Measurements from ENCODE around the gene ARHGAP10.

ARHGAP10 gene

DNA sequence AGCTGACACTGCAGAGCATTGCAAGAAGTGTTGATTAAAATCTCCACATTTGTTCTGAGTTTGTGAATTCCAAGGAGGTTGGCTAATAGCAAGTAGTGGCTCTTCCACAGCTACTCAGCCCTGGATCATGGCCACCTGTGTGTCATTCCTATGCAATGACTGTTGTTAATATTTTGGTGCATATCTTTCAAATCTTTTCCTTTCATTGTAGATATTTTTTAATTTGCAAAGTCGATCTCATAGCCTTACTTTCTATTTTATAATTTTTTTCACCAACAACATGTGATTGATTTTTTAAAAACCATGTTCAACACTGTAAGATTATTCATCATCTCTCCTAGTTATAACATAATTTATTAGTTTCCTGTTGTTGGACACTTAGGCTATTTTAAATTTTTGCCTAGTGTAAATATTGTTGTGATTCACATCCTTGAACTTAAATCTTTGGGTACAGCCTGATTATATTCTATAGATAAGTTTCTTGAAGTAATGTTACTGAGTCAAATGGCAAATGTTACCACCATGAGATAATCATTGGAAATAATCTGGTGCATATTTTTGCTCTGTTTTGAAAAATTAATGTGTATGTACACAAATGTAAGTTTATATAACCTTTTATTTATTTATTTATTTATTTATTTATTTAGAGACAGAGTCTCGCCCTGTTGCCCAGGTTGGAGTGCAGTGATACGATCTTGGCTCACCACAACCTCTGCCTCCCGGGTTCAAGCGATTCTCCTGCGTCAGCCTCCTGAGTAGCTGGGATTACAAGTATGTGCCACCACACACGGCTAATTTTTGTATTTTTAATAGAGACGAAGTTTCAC is 17.1 kb upstream of the ARHGAP10 start:
- peak overlapping the region; percentile 59; the same call in 1 of the 2 replicates for H3K27ac ChIP-seq
- CTCF ChIA-PET = interaction anchor here (0.9 kb wide), 1 partner anchor 151 kb away, joined by 3 read pairs; no protein-coding TSS in a partner anchor
- TF ChIP-seq, protein P1, sequence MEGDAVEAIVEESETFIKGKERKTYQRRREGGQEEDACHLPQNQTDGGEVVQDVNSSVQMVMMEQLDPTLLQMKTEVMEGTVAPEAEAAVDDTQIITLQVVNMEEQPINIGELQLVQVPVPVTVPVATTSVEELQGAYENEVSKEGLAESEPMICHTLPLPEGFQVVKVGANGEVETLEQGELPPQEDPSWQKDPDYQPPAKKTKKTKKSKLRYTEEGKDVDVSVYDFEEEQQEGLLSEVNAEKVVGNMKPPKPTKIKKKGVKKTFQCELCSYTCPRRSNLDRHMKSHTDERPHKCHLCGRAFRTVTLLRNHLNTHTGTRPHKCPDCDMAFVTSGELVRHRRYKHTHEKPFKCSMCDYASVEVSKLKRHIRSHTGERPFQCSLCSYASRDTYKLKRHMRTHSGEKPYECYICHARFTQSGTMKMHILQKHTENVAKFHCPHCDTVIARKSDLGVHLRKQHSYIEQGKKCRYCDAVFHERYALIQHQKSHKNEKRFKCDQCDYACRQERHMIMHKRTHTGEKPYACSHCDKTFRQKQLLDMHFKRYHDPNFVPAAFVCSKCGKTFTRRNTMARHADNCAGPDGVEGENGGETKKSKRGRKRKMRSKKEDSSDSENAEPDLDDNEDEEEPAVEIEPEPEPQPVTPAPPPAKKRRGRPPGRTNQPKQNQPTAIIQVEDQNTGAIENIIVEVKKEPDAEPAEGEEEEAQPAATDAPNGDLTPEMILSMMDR (conservative IDR thresholded peaks at IDR 0.05; ENCODE audit: low read depth) = no peak
- POLR2A ChIA-PET (ENCODE audit: low non-redundant PET) = no interaction called here
- peak; percentile 66 for DNase-seq (ENCODE audit: low spot score)

DNA sequence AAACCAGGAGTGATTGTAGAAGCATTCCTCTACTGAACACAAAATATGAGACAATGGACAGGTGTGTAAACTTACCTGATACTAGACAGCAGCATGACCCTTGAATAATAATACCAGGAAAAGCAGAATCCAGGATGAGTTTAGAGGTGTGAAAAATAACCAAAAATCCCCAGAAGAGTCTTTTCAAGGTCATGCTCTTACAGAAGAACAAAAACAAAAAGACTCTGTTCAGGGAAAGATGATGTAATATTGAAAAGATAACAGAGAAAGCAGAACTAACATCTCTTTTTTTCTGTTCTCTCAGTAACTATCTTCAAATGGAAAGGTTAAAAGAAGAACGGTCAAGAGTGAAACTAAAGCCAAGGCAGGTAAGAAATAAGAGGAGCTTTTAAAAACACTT is 14.0 kb upstream of the ARHGAP10 start:
- ChIA-PET POLR2A (ENCODE audit: low non-redundant PET) (interaction anchor here (0.6 kb wide), 1 partner anchor 131 kb away, joined by 9 read pairs; no protein-coding TSS in a partner anchor), CTCF (no interaction called here)
- H3K27ac ChIP-seq = no peak overlapping the region
- no peak for DNase-seq (ENCODE audit: low spot score)
- TF ChIP-seq, protein P1 (conservative IDR thresholded peaks at IDR 0.05; ENCODE audit: low read depth) = no peak

DNA sequence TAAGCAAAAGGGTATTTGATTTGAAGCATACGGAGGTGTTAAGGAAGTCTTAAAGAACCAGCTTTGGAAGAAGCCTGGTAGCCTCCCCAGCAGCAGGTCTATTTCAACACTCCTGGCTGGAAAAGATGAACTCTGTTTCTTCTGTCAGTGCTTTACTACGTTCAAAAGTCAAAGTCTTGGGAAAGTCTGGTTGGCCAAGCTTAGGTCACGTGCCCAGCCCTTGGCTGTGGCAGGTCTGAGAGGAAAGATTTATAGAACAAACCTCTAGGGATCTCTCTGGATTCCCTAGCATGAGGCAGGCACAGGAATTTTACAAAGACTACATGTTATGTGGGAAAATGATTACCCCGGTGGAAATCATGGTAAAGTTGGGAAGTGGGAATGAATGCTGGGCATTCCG is 8.6 kb upstream of the ARHGAP10 start:
- CTCF ChIA-PET = no interaction called here
- no peak overlapping the region for H3K27ac ChIP-seq
- no peak for DNase-seq (ENCODE audit: low spot score)
- POLR2A ChIA-PET (ENCODE audit: low non-redundant PET) = no interaction called here
- TF ChIP-seq, protein P1 (conservative IDR thresholded peaks at IDR 0.05; ENCODE audit: low read depth) = no peak

DNA sequence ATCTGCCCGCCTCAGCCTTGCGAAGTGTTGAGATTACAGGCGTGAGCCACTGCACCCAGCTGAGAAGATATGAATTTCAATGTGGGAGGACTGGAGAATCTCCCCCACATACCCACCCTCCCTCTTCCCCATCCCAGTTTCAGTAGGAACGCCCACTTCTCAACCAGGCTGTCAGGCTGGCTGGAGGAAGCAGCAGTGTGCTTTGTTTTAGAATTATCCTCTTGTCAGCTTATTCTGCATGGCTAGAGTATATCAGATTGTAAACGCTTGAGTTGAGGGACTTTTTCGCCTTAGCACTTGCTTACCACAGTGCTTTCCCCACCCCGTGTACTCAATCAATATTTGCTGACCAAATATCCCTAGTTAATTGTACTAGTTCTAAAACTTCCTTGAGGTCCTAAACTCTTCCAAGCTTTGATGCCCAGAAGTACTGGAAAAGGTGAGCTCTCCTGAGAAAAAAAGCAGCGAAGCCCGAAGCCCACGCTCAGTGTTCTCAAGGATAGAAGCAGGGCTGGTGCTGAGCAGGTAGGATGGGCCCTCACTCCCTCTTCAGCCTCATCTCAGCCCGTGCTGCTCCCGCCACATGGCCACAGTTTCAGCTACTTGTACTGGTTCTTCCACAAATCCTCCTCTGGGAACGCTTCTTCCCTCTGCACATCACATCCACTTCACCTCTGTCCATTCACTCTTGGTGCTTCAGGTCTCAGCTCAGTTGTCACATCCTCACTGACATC is 7.3 kb upstream of the ARHGAP10 start:
- CTCF ChIA-PET = interaction anchor here (0.9 to 1.6 kb wide), 3 partner anchors 142 to 143 kb away, joined by 3 to 4 read pairs (median 4); no protein-coding TSS in a partner anchor
- POLR2A ChIA-PET (ENCODE audit: low non-redundant PET) = no interaction called here
- no peak for DNase-seq (ENCODE audit: low spot score)
- H3K27ac ChIP-seq = no peak overlapping the region
- TF ChIP-seq, protein P1 (conservative IDR thresholded peaks at IDR 0.05; ENCODE audit: low read depth) = no peak

DNA sequence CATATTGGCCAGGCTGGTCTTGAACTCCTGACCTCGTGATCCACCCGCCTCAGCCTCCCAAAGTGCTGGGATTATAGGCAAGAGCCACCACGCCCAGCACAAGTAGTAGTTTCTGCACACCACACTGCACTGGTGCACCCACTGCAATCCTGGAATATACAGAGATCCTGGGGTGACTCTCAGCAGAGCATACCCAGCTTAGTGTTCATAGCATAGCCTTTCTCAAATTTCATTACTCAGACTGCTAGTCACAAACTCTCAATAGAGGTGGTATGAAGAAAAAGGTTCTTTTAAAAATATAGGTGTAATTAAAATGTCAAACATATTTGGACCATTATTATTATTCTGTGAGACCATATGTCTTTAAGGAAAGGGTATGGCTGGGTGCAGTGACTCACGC is 6.2 kb upstream of the ARHGAP10 start:
- ChIA-PET POLR2A (ENCODE audit: low non-redundant PET) (no interaction called here), CTCF (interaction anchor here (1.6 kb wide), 1 partner anchor 141 kb away, joined by 4 read pairs; no protein-coding TSS in a partner anchor)
- H3K27ac ChIP-seq = no peak overlapping the region
- TF ChIP-seq, protein P1 (conservative IDR thresholded peaks at IDR 0.05; ENCODE audit: low read depth) = no peak
- DNase-seq (ENCODE audit: low spot score) = peak; percentile 37

DNA sequence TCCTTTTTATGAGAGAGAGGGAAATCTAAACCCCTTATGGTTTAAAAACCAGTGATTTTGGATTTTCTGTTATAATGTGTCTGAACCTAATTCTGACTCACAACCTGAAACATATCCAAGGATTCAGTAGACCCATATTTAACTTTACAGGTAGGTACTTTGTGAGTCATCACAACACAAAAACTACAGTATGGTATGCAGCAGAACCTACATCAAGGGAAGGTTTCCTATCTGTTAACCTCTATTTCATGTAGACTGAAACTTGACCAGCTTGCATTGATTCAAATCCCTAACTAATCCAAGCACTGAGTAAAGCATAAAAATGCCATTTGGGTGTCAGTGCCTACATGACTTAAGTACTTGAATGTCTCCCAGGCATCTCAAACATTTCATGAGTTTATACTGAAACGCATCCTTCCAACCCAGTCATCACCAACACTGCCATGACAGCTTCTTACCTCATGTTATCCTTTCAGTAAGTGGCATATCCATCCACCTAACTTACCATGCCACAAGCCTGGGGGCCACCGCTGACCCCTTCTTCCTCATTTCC is 4.3 kb upstream of the ARHGAP10 start:
- H3K27ac ChIP-seq = no peak overlapping the region
- TF ChIP-seq, protein P1 (conservative IDR thresholded peaks at IDR 0.05; ENCODE audit: low read depth) = no peak
- peak; percentile 76 for DNase-seq (ENCODE audit: low spot score)
- POLR2A ChIA-PET (ENCODE audit: low non-redundant PET) = no interaction called here
- CTCF ChIA-PET = no interaction called here
